ENCODE data around the gene TSEN2. TPM values are rescaled to one million over a fixed set of nuclear protein-coding genes. Genes with fewer than 3 reads are reported as not detected.

Gene TSEN2
- 10 to 100 TPM; 13.7 to 21.1 TPM for total RNA-seq

- H3K4me1 ChIP-seq, result peaks cover 19% of the 10 kb centered on the region
- peak within 1 kb of the TSS; percentile 72 for H3K4me3 ChIP-seq
- H3K9me3 ChIP-seq, result no peaks in the 10 kb centered on the region
- DNase-seq, result peak; percentile 93
- H3K36me3 ChIP-seq, result no peaks in the 10 kb centered on the region
- intact Hi-C loops (cut with DNase I), result loop anchor here (5.0 to 10.0 kb wide), 2 partner anchors 310 to 347 kb away; no protein-coding TSS in a partner anchor
- H3K9ac ChIP-seq (ENCODE audit: low read depth in 2 of 2, low read length in 2 of 2), result peak within 1 kb of the TSS; percentile 67 to 77
- H3K27ac ChIP-seq, result peak within 1 kb of the TSS; percentile 75
- TF ChIP-seq, protein P1, sequence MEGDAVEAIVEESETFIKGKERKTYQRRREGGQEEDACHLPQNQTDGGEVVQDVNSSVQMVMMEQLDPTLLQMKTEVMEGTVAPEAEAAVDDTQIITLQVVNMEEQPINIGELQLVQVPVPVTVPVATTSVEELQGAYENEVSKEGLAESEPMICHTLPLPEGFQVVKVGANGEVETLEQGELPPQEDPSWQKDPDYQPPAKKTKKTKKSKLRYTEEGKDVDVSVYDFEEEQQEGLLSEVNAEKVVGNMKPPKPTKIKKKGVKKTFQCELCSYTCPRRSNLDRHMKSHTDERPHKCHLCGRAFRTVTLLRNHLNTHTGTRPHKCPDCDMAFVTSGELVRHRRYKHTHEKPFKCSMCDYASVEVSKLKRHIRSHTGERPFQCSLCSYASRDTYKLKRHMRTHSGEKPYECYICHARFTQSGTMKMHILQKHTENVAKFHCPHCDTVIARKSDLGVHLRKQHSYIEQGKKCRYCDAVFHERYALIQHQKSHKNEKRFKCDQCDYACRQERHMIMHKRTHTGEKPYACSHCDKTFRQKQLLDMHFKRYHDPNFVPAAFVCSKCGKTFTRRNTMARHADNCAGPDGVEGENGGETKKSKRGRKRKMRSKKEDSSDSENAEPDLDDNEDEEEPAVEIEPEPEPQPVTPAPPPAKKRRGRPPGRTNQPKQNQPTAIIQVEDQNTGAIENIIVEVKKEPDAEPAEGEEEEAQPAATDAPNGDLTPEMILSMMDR (IDR thresholded peaks at IDR 0.05), result no peak
- no peaks in the 10 kb centered on the region for H3K27me3 ChIP-seq
These were observed at the start of gene TSEN2 for GRCh38 chr3:12484198-12484982. TSS of gene TSEN2 (plus strand) at chr3:12484480. CDS start at chr3:12489801, 5,321 bp downstream.

- Histone ChIP-seq H3K36me3 (no peaks in the 10 kb centered on the region), H3K4me3 (no peak overlapping the region), H3K9me3 (no peaks in the 10 kb centered on the region), H3K9ac (ENCODE audit: low read depth in 2 of 2, low read length in 2 of 2) (no peak overlapping the region), H3K27ac (no peak overlapping the region), H3K27me3 (no peaks in the 10 kb centered on the region), H3K4me1 (peaks cover 12% of the 10 kb centered on the region)
- intact Hi-C loops (cut with DNase I), result no loop called here
- no peak for DNase-seq
- TF ChIP-seq, protein P1 (IDR thresholded peaks at IDR 0.05), result no peak
These were observed 47.6 kb upstream of the TSEN2 start for GRCh38 chr3:12436514-12437220.

DNA sequence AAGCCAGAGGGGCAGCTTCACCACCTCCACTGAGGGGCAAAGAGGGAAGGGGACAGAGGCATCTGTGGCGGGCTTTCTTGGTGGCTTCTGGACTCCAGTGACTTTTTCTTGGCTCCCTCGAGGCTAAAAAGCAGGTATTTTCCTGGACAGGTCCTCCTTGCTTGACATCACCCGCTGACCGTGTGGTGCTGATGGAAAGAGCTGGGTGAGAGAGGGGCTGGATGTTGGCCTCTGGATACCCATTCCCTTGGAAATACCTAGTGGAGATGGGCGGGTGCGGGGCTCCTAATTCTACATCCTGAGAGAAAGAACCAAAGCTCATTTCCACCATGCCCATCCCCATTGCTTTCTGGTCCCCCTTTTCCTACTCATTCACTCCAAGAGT lies 47.1 kb upstream of the TSEN2 start:
- intact Hi-C loops (cut with DNase I), result no loop called here
- H3K4me1 ChIP-seq, result peaks cover 12% of the 10 kb centered on the region
- H3K4me3 ChIP-seq, result no peak overlapping the region
- no peak overlapping the region for H3K27ac ChIP-seq
- TF ChIP-seq, protein P1 (IDR thresholded peaks at IDR 0.05), result no peak
- DNase-seq, result no peak
- H3K9ac ChIP-seq (ENCODE audit: low read depth in 2 of 2, low read length in 2 of 2), result no peak overlapping the region
- H3K27me3 ChIP-seq, result no peaks in the 10 kb centered on the region
- no peaks in the 10 kb centered on the region for H3K36me3 ChIP-seq
- H3K9me3 ChIP-seq, result no peaks in the 10 kb centered on the region

DNA sequence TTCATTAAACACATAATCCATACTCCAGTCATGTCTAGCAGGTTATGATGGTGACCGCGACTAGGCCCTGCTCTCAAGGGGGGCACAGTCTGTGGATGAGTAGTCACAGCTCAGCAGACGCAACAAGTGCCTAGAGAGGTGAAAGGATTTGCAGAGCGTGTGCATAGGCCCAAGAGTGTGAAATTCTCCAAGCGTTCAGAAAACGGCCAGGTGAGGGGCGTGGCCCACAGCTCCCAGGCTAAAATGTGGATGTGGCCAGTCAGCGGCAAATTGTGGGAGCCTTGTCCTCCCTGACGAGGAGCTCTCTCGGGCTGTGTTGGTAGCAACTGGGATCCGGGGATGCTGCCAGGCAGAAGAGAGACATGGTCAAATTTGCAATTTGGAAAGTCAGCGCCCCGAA lies 46.4 kb upstream of the TSEN2 start:
- Histone ChIP-seq H3K9ac (ENCODE audit: low read depth in 2 of 2, low read length in 2 of 2) (no peak overlapping the region), H3K27ac (no peak overlapping the region), H3K27me3 (no peaks in the 10 kb centered on the region), H3K4me3 (no peak overlapping the region), H3K4me1 (peaks cover 12% of the 10 kb centered on the region), H3K36me3 (no peaks in the 10 kb centered on the region), H3K9me3 (no peaks in the 10 kb centered on the region)
- intact Hi-C loops (cut with DNase I), result no loop called here
- TF ChIP-seq, protein P1 (IDR thresholded peaks at IDR 0.05), result no peak
- DNase-seq, result no peak

DNA sequence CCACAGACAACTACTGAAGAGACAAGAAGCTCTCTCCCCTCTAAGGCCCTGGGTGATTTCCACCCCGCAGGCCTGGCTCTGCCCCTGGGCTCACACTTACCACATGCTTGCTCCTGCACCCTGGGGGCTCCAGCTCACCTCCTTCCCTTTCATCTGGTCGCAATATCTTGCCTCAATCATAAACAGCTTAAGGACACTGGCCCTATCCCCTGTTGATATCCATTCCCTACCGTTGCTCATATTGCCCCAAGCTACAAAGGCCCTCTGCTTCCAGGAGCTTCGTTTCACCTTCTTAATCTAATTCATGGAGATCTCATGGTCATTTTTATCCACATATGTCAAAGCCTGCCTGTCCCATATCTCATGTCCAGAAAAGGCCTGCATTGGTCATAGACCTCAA lies 46.0 kb upstream of the TSEN2 start:
- intact Hi-C loops (cut with DNase I), result no loop called here

More for the DNA sequence above, 46.0 kb upstream of the TSEN2 start:
- Histone ChIP-seq H3K4me3 (no peak overlapping the region), H3K9me3 (no peaks in the 10 kb centered on the region), H3K27ac (peak overlapping the region; percentile 26), H3K4me1 (peaks cover 12% of the 10 kb centered on the region), H3K27me3 (no peaks in the 10 kb centered on the region), H3K36me3 (no peaks in the 10 kb centered on the region), H3K9ac (ENCODE audit: low read depth in 2 of 2, low read length in 2 of 2) (no peak overlapping the region)
- TF ChIP-seq, protein P1 (IDR thresholded peaks at IDR 0.05), result no peak
- DNase-seq, result no peak
